Endothelial cell of umbilical vein (primary cell): Measurements from ENCODE around the gene CFAP100. TPM values are rescaled to one million over a fixed set of nuclear protein-coding genes. Genes with fewer than 3 reads are reported as not detected.

Experiments
- BruUV-seq: library from RNA; stranded (reverse); fragments of 400-500 nt; replicated peaks from 2 replicates; lab custom pipeline; 2021; lab: Mats Ljungman, UMichigan
- CTCF ChIA-PET: fragments of 300-600, 350-600 bp; sonication (Branson Sonifier 250); formaldehyde crosslinking; loops from one replicate; lab custom pipeline; 2021; ENCODE audit warnings: antibody characterized with exemption, inconsistent platforms; lab: Charles Lee
- POLR2A ChIA-PET: fragments of 300-600, 350-600 bp; sonication (Branson Sonifier 250); formaldehyde crosslinking; loops from one replicate; lab custom pipeline; 2021; ENCODE audit warnings: antibody characterized with exemption, inconsistent platforms; lab: Charles Lee
- DNase-seq: peaks from one replicate; pipeline ENCODE4 v3.0.0-alpha.2; 2011; ENCODE audit warnings: low read depth, low spot score
- FAIRE-seq: peaks from 2 replicates; lab custom pipeline; 2011; peaks lifted over from hg19 to GRCh38; lab: Jason Lieb, UNC
- H2AFZ ChIP-seq: 2 replicates; pipeline ENCODE4 v1.6.0; 2012; ENCODE audit warnings: low read depth, low read length, control low read depth, inconsistent platforms
- H3K27ac ChIP-seq: 2 replicates; pipeline ENCODE4 v1.5.1; 2011; ENCODE audit warnings: low read depth, mild to moderate bottlenecking, control low read depth, low read length, moderate library complexity; ENCODE audit not compliant: insufficient read depth
- H3K27me3 ChIP-seq, 2 experiments: 2 replicates each; pipeline versions ENCODE4 v1.6.0 to v1.6.1; 2011; ENCODE audit warnings: low read length in 2 of 2, mixed read lengths in 1 of 2; ENCODE audit not compliant: control insufficient read depth in 2 of 2, insufficient read depth in 2 of 2
- H3K36me3 ChIP-seq, 2 experiments: 2 replicates in 1 of 2; 3 replicates in 1 of 2; pipeline ENCODE4 v1.5.1; 2011; ENCODE audit warnings: low read length in 2 of 2, mild to moderate bottlenecking in 1 of 2, moderate library complexity in 1 of 2; ENCODE audit not compliant: control insufficient read depth in 2 of 2, insufficient read depth in 2 of 2; ENCODE audit errors: extremely low read depth in 1 of 2
- H3K4me1 ChIP-seq: 3 replicates; pipeline ENCODE4 v1.5.1; 2011; ENCODE audit warnings: mild to moderate bottlenecking, low read length; ENCODE audit not compliant: control insufficient read depth, insufficient read depth; ENCODE audit errors: extremely low read depth
- H3K4me2 ChIP-seq: 2 replicates; pipeline ENCODE4 v1.6.1; 2011; ENCODE audit warnings: low read length, control low read depth, mixed read lengths; ENCODE audit not compliant: insufficient read depth
- H3K4me3 ChIP-seq, 3 experiments: fragments of 200-600 bp in 1 of 3; sonication (generic), shearing (Covaris generic) in 1 of 3; replicated peaks in 1 of 3; 2 replicates each; pipeline ENCODE4 v1.5.1; 2011 to 2016; ENCODE audit warnings: control low read depth in 3 of 3, low read length in 3 of 3, mild to moderate bottlenecking in 2 of 3, inconsistent platforms in 1 of 3, low read depth in 1 of 3, moderate library complexity in 1 of 3; ENCODE audit not compliant: insufficient read depth in 1 of 3
- H3K79me2 ChIP-seq: 2 replicates; pipeline ENCODE4 v1.6.0; 2012; ENCODE audit warnings: low read length, inconsistent platforms; ENCODE audit not compliant: control insufficient read depth, insufficient read depth
- H3K9ac ChIP-seq: replicated peaks from 2 replicates; pipeline ENCODE3; 2011; ENCODE audit warnings: low read length, control low read depth; ENCODE audit not compliant: insufficient read depth; ENCODE audit errors: extremely low read depth
- H3K9me1 ChIP-seq: replicated peaks from 3 replicates; pipeline ENCODE4 v1.6.0; 2011; ENCODE audit warnings: mild to moderate bottlenecking, low read length; ENCODE audit not compliant: control insufficient read depth, insufficient read depth; ENCODE audit errors: extremely low read depth
- H3K9me3 ChIP-seq: replicated peaks from 2 replicates; pipeline ENCODE4 v1.5.1; 2012; ENCODE audit warnings: low read length, inconsistent platforms; ENCODE audit not compliant: control insufficient read depth, insufficient read depth
- H4K20me1 ChIP-seq: replicated peaks from 2 replicates; pipeline ENCODE3; 2011; ENCODE audit warnings: mild to moderate bottlenecking, low read length; ENCODE audit not compliant: control insufficient read depth, insufficient read depth; ENCODE audit errors: extremely low read depth
- CTCF ChIP-seq, 2 donors: IDR thresholded peaks; 1 replicate in 1 of 2; 2 replicates in 1 of 2; pipeline ENCODE4 v1.5.1; 2011; ENCODE audit warnings: low read length in 2 of 2, mild to moderate bottlenecking in 2 of 2, moderate library complexity in 2 of 2, control low read depth in 1 of 2, inconsistent platforms in 1 of 2, low read depth in 1 of 2; ENCODE audit not compliant: insufficient read depth in 1 of 2; ENCODE audit errors: extremely low read depth in 1 of 2
- MAX ChIP-seq: IDR thresholded peaks from 2 replicates; pipeline ENCODE4 v1.6.1; 2011; ENCODE audit not compliant: insufficient read depth, insufficient read length
- POLR2A ChIP-seq: IDR thresholded peaks from 2 replicates; pipeline ENCODE4 v1.6.1; 2012; ENCODE audit warnings: low read depth, mild to moderate bottlenecking, control low read depth, low read length
- POLR2AphosphoS5 ChIP-seq: IDR thresholded peaks from 2 replicates; pipeline ENCODE4 v1.6.1; 2012; ENCODE audit warnings: low read depth, mild to moderate bottlenecking, control low read depth, low read length, moderate library complexity; ENCODE audit not compliant: insufficient read depth
- dilution Hi-C: fragments of 300-500 bp; cut with MboI; formaldehyde crosslinking; loops from one replicate; pipeline ENCODE4 v1.15.0; 2019; ENCODE audit warnings: low sequenced_read_pairs; ENCODE audit not compliant: extremely low pct_ligation_motif_present
- intact Hi-C: fragments of 100-400 bp; cut with micrococcal nuclease; formaldehyde crosslinking; loops from one replicate; pipeline ENCODE4 v1.10.0; 2022
- polyA plus RNA-seq, 4 experiments: library from polyadenylated mRNA; depleted of rRNA in 3 of 4; stranded (reverse) in 3 of 4; unstranded in 1 of 4; fragments of >200 nt; gene quantifications; 2 replicates each; pipeline versions ENCODE4 v1.2.1 to v1.2.3, GENCODE V29; 2011 to 2012; ENCODE audit warnings: missing spikeins in 1 of 4
- total RNA-seq: library from RNA; stranded (reverse); gene quantifications from 2 replicates; pipeline ENCODE4 v1.2.3, GENCODE V29; 2021

The CFAP100 gene
- total and polyA plus RNA-seq, 2 donors (not counting 3 experiments of a cell fraction or from before 2014, with no cell fraction given), result not detected

GRCh38 chr3:126475413-126476114 lies 80.9 kb downstream of the CFAP100 start, which contains the start of gene ZXDC:
Gene ZXDC, minus strand, starts transcription at chr3:126475891. Its CDS starts 26 bp downstream, at chr3:126475865.
- H3K4me2 ChIP-seq, result peak within 1 kb of the TSS; percentile 87
- peak; percentile 94 for DNase-seq
- FAIRE-seq, result peak; percentile 81
- TF ChIP-seq CTCF (IDR thresholded peaks at IDR 0.05; ENCODE audit: extremely low read depth in 1 of 2, insufficient read depth in 1 of 2, low read depth in 1 of 2, low read length in 2 of 2) (peak; percentile 21 to 58), MAX (no peak), POLR2A (peak; percentile 81), POLR2AphosphoS5 (peak; percentile 82)
- H3K9me3 ChIP-seq, result no peaks in the 10 kb centered on the region
- no peaks in the 10 kb centered on the region for H3K9me1 ChIP-seq
- ChIA-PET CTCF (interaction anchor here (0.7 to 2.2 kb wide), 10 partner anchors 12 to 342 kb away, joined by 3 to 8 read pairs (median 5); no protein-coding TSS in a partner anchor), POLR2A (no interaction called here)
- H2AFZ ChIP-seq, result peak within 1 kb of the TSS; percentile 100
- peaks cover 33% of the 10 kb centered on the region for H3K4me1 ChIP-seq
- peaks cover 1 to 7% of the 10 kb centered on the region in 2 experiments for H3K36me3 ChIP-seq
- peak within 1 kb of the TSS; percentile 75 for H3K9ac ChIP-seq
- H3K27ac ChIP-seq, result peak within 1 kb of the TSS; percentile 73
- dilution Hi-C loops (no loop called here), intact Hi-C loops (loop anchor here (1.0 to 10.0 kb wide), 5 partner anchors 12 to 561 kb away; partner anchors contain the start of gene CHCHD6)
- peak within 1 kb of the TSS; percentile 58 to 72 (median 65) for H3K4me3 ChIP-seq
- no TSS peak for BruUV-seq
- no peaks in the 10 kb centered on the region for H4K20me1 ChIP-seq
- H3K79me2 ChIP-seq, result peaks cover 39% of the 10 kb centered on the region
- H3K27me3 ChIP-seq, result no peaks in the 10 kb centered on the region
